PC-3 (cell line): ENCODE data around the gene CXorf65. TPM values are rescaled to one million over a fixed set of nuclear protein-coding genes. Genes with fewer than 3 reads are reported as not detected.

Source experiments
- ATAC-seq: fragments of 200-7000 bp; cut with Tn5 transposase; 2 replicates; pipeline ENCODE4 v1.9.1; 2020; ENCODE audit warnings: mild to moderate bottlenecking, moderate library complexity
- BruUV-seq: library from RNA; stranded (reverse); fragments of 400-500 nt; replicated peaks from 2 replicates; lab custom pipeline; 2021; lab: Mats Ljungman, UMichigan
- CTCF ChIA-PET: fragments of 300-600 bp; sonication (Branson Sonifier 250); formaldehyde crosslinking; loops from one replicate; lab custom pipeline; 2022; ENCODE audit warnings: antibody characterized with exemption; lab: Charles Lee
- POLR2A ChIA-PET: fragments of 300-600 bp; sonication (Branson Sonifier 250); formaldehyde crosslinking; loops from one replicate; lab custom pipeline; 2022; ENCODE audit warnings: antibody characterized with exemption; ENCODE audit not compliant: unreplicated experiment; lab: Charles Lee
- DNase-seq: peaks from one replicate; pipeline ENCODE4 v3.0.0-alpha.2; 2015
- H2AFZ ChIP-seq: fragments of 300-600 bp; sonication (generic); 2 replicates; pipeline ENCODE4 v1.6.0; 2016; ENCODE audit warnings: antibody characterized with exemption, low read length
- H3F3A ChIP-seq: fragments of 300-600 bp; sonication (generic); one replicate; pipeline ENCODE4 v1.6.0; 2017; ENCODE audit warnings: antibody characterized with exemption, low read length, control low read depth, mild to moderate bottlenecking; ENCODE audit not compliant: unreplicated experiment
- H3K27ac ChIP-seq: fragments of 300-600 bp; sonication (generic); 2 replicates; pipeline ENCODE4 v1.5.1; 2016; ENCODE audit warnings: mild to moderate bottlenecking, low read length
- H3K27me3 ChIP-seq: fragments of 300-600 bp; sonication (generic); 2 replicates; pipeline ENCODE4 v1.6.1; 2016; ENCODE audit warnings: low read length, mixed read lengths
- H3K36me3 ChIP-seq: fragments of 300-600 bp; sonication (generic); 2 replicates; pipeline ENCODE4 v1.6.1; 2016; ENCODE audit warnings: low read depth, mixed run types, low read length, mixed read lengths
- H3K4me1 ChIP-seq: fragments of 300-600 bp; sonication (generic); 2 replicates; pipeline ENCODE4 v1.5.1; 2016; ENCODE audit warnings: low read length; ENCODE audit not compliant: insufficient read depth
- H3K4me2 ChIP-seq: fragments of 300-600 bp; sonication (generic); 2 replicates; pipeline ENCODE4 v1.6.0; 2016; ENCODE audit warnings: low read length
- H3K4me3 ChIP-seq: fragments of 300-600 bp; sonication (generic); 2 replicates; pipeline ENCODE4 v1.5.1; 2016; ENCODE audit warnings: mild to moderate bottlenecking, low read length, mixed read lengths
- H3K79me2 ChIP-seq: fragments of 300-600 bp; sonication (generic); 2 replicates; pipeline ENCODE4 v1.6.1; 2017; ENCODE audit warnings: low read length, mixed read lengths
- H3K9ac ChIP-seq: fragments of 300-600 bp; sonication (generic); 2 replicates; pipeline ENCODE4 v1.6.0; 2016; ENCODE audit warnings: mild to moderate bottlenecking, low read length
- H3K9me2 ChIP-seq: fragments of 300-600 bp; sonication (generic); replicated peaks from 2 replicates; pipeline ENCODE4 v1.6.1; 2016; ENCODE audit warnings: mixed run types, low read length, mixed read lengths
- H3K9me3 ChIP-seq: fragments of 300-600 bp; sonication (generic); 2 replicates; pipeline ENCODE4 v1.6.1; 2016; ENCODE audit warnings: low read length, mixed read lengths
- H4K20me1 ChIP-seq: fragments of 300-600 bp; sonication (generic); 2 replicates; pipeline ENCODE4 v1.6.1; 2016; ENCODE audit warnings: low read length, mixed read lengths
- CTCF ChIP-seq: fragments of 300-600 bp; sonication (generic); conservative IDR thresholded peaks from 2 replicates; pipeline ENCODE4 v1.5.1; 2017; ENCODE audit warnings: antibody characterized with exemption, low read depth, mild to moderate bottlenecking, low read length
- EZH2 ChIP-seq: fragments of 300-600 bp; sonication (generic); IDR thresholded peaks from one replicate; pipeline ENCODE4 v1.6.1; 2017; ENCODE audit warnings: antibody characterized with exemption, mild to moderate bottlenecking, low read length; ENCODE audit not compliant: unreplicated experiment
- EZH2phosphoT487 ChIP-seq: fragments of 300-600 bp; sonication (generic); IDR thresholded peaks from 2 replicates; pipeline ENCODE4 v1.6.1; 2018; ENCODE audit warnings: mild to moderate bottlenecking, antibody characterized with exemption, low read length, borderline replicate concordance
- intact Hi-C: fragments of 100-400 bp; cut with micrococcal nuclease; formaldehyde crosslinking; loops from 2 replicates; pipeline ENCODE4 v1.9.0; 2023
- total RNA-seq: library from RNA; depleted of rRNA; stranded (reverse); fragments of >200 nt; gene quantifications from 2 replicates; pipeline ENCODE4 v1.2.3, GENCODE V29; 2014

Gene CXorf65
- total RNA-seq, 1 experiment from 2014 or later, result not detected

- Histone ChIP-seq H4K20me1 (no peaks in the 10 kb centered on the region), H3K9me3 (no peaks in the 10 kb centered on the region), H3K9me2 (no peaks in the 10 kb centered on the region), H3K27me3 (no peaks in the 10 kb centered on the region), H3K4me3 (peak within 1 kb of the TSS; percentile 83), H3K27ac (no peak within 1 kb of the TSS), H2AFZ (peak within 1 kb of the TSS; percentile 100), H3K4me1 (peaks cover 5% of the 10 kb centered on the region), H3F3A (no peaks in the 10 kb centered on the region), H3K4me2 (peak within 1 kb of the TSS; percentile 100), H3K79me2 (no peaks in the 10 kb centered on the region), H3K36me3 (no peaks in the 10 kb centered on the region), H3K9ac (peak within 1 kb of the TSS; percentile 75)
- peak; percentile 90 for ATAC-seq
- ChIA-PET CTCF (no interaction called here), POLR2A (no interaction called here)
- DNase-seq, result peak; percentile 84
- intact Hi-C loops, result no loop called here
- BruUV-seq, result no TSS peak
- TF ChIP-seq EZH2phosphoT487 (no peak), EZH2 (no peak), CTCF (no peak)
Measured at GRCh38 chrX:71095555-71095980, 11.0 kb downstream of the CXorf65 start, which contains the start of gene FOXO4. FOXO4 (plus strand) TSS chrX:71095851; CDS start chrX:71096529, 678 bp downstream.

GRCh38 chrX:71095033-71095432 is 11.5 kb downstream of the CXorf65 start:
- no peak for DNase-seq
- Histone ChIP-seq H3K27ac (no peak overlapping the region), H3K27me3 (no peaks in the 10 kb centered on the region), H2AFZ (peak overlapping the region; percentile 100), H3K4me2 (peak overlapping the region; percentile 100), H3K9me3 (no peaks in the 10 kb centered on the region), H3F3A (no peaks in the 10 kb centered on the region), H3K9me2 (no peaks in the 10 kb centered on the region), H3K79me2 (no peaks in the 10 kb centered on the region), H4K20me1 (no peaks in the 10 kb centered on the region), H3K4me3 (peak overlapping the region; percentile 83), H3K9ac (peak overlapping the region; percentile 75), H3K36me3 (no peaks in the 10 kb centered on the region), H3K4me1 (peaks cover 5% of the 10 kb centered on the region)
- intact Hi-C loops, result no loop called here
- ChIA-PET POLR2A (no interaction called here), CTCF (no interaction called here)
- no peak for ATAC-seq
- BruUV-seq, result TSS peak; percentile 94
- TF ChIP-seq CTCF (no peak), EZH2 (no peak), EZH2phosphoT487 (no peak)

- Histone ChIP-seq H2AFZ (no peak overlapping the region), H3K27ac (no peak overlapping the region), H3K4me1 (peaks cover 5% of the 10 kb centered on the region), H4K20me1 (no peaks in the 10 kb centered on the region), H3K9me2 (no peaks in the 10 kb centered on the region), H3K27me3 (no peaks in the 10 kb centered on the region), H3K4me2 (no peak overlapping the region), H3K9me3 (no peaks in the 10 kb centered on the region), H3K79me2 (no peaks in the 10 kb centered on the region), H3K36me3 (no peaks in the 10 kb centered on the region), H3K4me3 (no peak overlapping the region), H3F3A (no peaks in the 10 kb centered on the region), H3K9ac (no peak overlapping the region)
- intact Hi-C loops, result no loop called here
- TF ChIP-seq EZH2phosphoT487, result no peak
- no peak for TF ChIP-seq EZH2
- TF ChIP-seq CTCF, result no peak
- POLR2A ChIA-PET, result no interaction called here
- ATAC-seq (no peak), DNase-seq (no peak)
- CTCF ChIA-PET, result no interaction called here
- no TSS peak for BruUV-seq
Measured at GRCh38 chrX:71091263-71091662, 15.3 kb downstream of the CXorf65 start.
